ENCODE data around the gene NAPB.

Gene NAPB

GRCh38 chr20:23407781-23408464, 13.4 kb downstream of the NAPB start:
- no peak for DNase-seq (ENCODE audit: extremely low read depth in 1 of 2, low read depth in 1 of 2)

- DNase-seq (ENCODE audit: extremely low read depth in 1 of 2, low read depth in 1 of 2): no peak
These were observed 14.4 kb downstream of the NAPB start for GRCh38 chr20:23406880-23407279.

- no peak for DNase-seq (ENCODE audit: extremely low read depth in 1 of 2, low read depth in 1 of 2)
These were observed 17.1 kb downstream of the NAPB start for GRCh38 chr20:23404196-23404595.

- no peak for DNase-seq (ENCODE audit: extremely low read depth in 1 of 2, low read depth in 1 of 2)
These were observed 17.5 kb downstream of the NAPB start for GRCh38 chr20:23403751-23404150.

- DNase-seq (ENCODE audit: extremely low read depth in 1 of 2, low read depth in 1 of 2): no peak
These were observed 20.2 kb downstream of the NAPB start for GRCh38 chr20:23401051-23401450.

GRCh38 chr20:23399568-23400241, 21.6 kb downstream of the NAPB start:
- no peak for DNase-seq (ENCODE audit: extremely low read depth in 1 of 2, low read depth in 1 of 2)

- DNase-seq (ENCODE audit: extremely low read depth in 1 of 2, low read depth in 1 of 2): no peak
These were observed 23.3 kb downstream of the NAPB start for GRCh38 chr20:23397961-23398360.

- DNase-seq (ENCODE audit: extremely low read depth in 1 of 2, low read depth in 1 of 2): no peak
These were observed 24.2 kb downstream of the NAPB start for GRCh38 chr20:23396950-23397627.

GRCh38 chr20:23393996-23394775, 27.1 kb downstream of the NAPB start:
- DNase-seq (ENCODE audit: extremely low read depth in 1 of 2, low read depth in 1 of 2): no peak

GRCh38 chr20:23391707-23392310, 29.5 kb downstream of the NAPB start:
- DNase-seq (ENCODE audit: extremely low read depth in 1 of 2, low read depth in 1 of 2): no peak

GRCh38 chr20:23390091-23390774, 31.1 kb downstream of the NAPB start:
- DNase-seq (ENCODE audit: extremely low read depth in 1 of 2, low read depth in 1 of 2): no peak

GRCh38 chr20:23387118-23387443, 34.2 kb downstream of the NAPB start:
- DNase-seq (ENCODE audit: extremely low read depth in 1 of 2, low read depth in 1 of 2): no peak

- no peak for DNase-seq (ENCODE audit: extremely low read depth in 1 of 2, low read depth in 1 of 2)
These were observed 34.8 kb downstream of the NAPB start for GRCh38 chr20:23386304-23387117.

- no peak for DNase-seq (ENCODE audit: extremely low read depth in 1 of 2, low read depth in 1 of 2)
These were observed 39.4 kb downstream of the NAPB start for GRCh38 chr20:23381876-23382275.

- no peak for DNase-seq (ENCODE audit: extremely low read depth in 1 of 2, low read depth in 1 of 2)
These were observed 41.5 kb downstream of the NAPB start for GRCh38 chr20:23379772-23380171.

- no peak for DNase-seq (ENCODE audit: extremely low read depth in 1 of 2, low read depth in 1 of 2)
These were observed 45.5 kb downstream of the NAPB start for GRCh38 chr20:23375827-23376226.

GRCh38 chr20:23374441-23374840, 46.8 kb downstream of the NAPB start:
- DNase-seq (ENCODE audit: extremely low read depth in 1 of 2, low read depth in 1 of 2): no peak

- DNase-seq (ENCODE audit: extremely low read depth in 1 of 2, low read depth in 1 of 2): no peak
These were observed 49.8 kb downstream of the NAPB start for GRCh38 chr20:23371496-23371895.

GRCh38 chr20:23370873-23371272, 50.4 kb downstream of the NAPB start:
- DNase-seq (ENCODE audit: extremely low read depth in 1 of 2, low read depth in 1 of 2): no peak

- DNase-seq (ENCODE audit: extremely low read depth in 1 of 2, low read depth in 1 of 2): no peak
These were observed 51.0 kb downstream of the NAPB start for GRCh38 chr20:23370274-23370673.
